Measurements from ENCODE around the gene GDPD3.

GDPD3 gene

DNA sequence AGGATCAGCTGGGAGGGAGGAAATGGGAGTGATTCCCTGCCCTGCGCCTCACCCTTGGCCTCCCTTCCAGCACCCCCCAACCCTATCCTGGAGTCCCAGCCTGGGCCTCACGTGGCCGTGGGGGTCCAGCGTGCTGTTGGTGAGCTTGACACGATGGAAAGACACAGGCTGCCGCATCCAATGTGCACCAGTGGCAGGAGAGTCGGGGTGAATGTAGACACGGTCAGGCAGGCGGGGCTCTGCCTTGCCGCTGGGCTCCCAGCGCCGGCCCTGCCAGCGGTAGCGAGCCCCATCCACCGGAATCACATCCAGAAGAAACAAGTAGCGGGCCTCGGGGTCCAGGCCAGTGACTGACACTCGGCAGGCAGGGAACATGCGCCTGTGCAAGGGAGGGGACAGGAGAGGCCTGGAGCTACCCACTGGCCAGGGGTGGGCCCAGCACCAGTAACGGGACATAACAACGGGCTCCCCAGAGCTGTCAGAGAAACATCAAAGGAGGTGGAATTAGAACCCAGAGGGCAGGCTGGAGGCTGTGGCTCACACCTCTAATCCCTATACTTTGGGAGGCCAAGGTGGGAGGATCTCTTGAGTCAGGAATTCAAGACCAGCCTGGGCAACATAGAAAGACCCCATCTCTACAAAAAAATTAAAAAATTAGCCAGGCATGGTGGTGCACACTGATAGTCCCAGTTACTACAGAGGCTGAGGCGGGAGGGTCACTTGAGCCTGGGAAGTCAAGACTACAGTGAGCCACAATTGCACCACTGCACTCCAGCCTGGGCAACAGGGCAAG, 24.3 kb downstream of the GDPD3 start:
- H3K36me3 ChIP-seq = peaks cover 20% of the 10 kb centered on the region
- DNase-seq = no peak
- no peaks in the 10 kb centered on the region for H3K9me3 ChIP-seq
- TF ChIP-seq, protein P1, sequence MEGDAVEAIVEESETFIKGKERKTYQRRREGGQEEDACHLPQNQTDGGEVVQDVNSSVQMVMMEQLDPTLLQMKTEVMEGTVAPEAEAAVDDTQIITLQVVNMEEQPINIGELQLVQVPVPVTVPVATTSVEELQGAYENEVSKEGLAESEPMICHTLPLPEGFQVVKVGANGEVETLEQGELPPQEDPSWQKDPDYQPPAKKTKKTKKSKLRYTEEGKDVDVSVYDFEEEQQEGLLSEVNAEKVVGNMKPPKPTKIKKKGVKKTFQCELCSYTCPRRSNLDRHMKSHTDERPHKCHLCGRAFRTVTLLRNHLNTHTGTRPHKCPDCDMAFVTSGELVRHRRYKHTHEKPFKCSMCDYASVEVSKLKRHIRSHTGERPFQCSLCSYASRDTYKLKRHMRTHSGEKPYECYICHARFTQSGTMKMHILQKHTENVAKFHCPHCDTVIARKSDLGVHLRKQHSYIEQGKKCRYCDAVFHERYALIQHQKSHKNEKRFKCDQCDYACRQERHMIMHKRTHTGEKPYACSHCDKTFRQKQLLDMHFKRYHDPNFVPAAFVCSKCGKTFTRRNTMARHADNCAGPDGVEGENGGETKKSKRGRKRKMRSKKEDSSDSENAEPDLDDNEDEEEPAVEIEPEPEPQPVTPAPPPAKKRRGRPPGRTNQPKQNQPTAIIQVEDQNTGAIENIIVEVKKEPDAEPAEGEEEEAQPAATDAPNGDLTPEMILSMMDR (IDR thresholded peaks at IDR 0.05; ENCODE audit: low read depth, low read length) = no peak
- H3K27me3 ChIP-seq = no peaks in the 10 kb centered on the region
- no peak overlapping the region for H3K4me3 ChIP-seq (ENCODE audit: low read depth, low read length)
- H3K4me1 ChIP-seq = peaks cover 5% of the 10 kb centered on the region; the same call in 1 of the 2 replicates

DNA sequence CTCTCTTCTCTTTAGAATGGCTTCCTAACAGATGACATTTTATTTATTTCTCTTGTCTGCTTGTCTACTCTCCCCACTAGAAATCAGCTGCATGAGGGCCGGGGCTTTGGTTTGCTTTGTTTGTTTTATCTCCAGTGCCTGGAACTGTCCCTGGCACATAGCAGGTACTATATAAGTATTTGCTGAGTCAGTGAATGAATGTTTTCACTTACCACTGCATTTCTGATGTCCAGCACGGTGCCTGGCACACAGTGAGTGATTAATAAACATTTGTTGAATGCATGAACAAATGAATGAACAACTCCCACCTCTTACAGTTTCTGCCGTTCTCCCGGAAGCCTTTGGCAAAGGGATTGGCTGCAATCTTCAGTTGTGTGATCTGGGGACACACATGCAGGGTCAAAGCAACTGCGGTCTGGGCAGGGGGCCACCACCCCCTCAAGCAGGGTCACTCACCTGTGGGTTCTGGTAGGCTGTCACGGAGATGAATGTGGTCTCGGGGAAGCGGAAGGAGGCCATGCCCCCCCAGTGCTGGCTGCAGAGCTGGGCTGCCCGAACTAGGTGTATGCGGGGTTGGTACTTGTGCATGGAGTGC, 25.0 kb downstream of the GDPD3 start:
- TF ChIP-seq, protein P1 (IDR thresholded peaks at IDR 0.05; ENCODE audit: low read depth, low read length) = no peak
- no peak for DNase-seq
- no peaks in the 10 kb centered on the region for H3K9me3 ChIP-seq
- H3K36me3 ChIP-seq = peaks cover 27% of the 10 kb centered on the region
- peaks cover 5% of the 10 kb centered on the region; the same call in 1 of the 2 replicates for H3K4me1 ChIP-seq
- no peak overlapping the region for H3K4me3 ChIP-seq (ENCODE audit: low read depth, low read length)
- H3K27me3 ChIP-seq = no peaks in the 10 kb centered on the region

DNA sequence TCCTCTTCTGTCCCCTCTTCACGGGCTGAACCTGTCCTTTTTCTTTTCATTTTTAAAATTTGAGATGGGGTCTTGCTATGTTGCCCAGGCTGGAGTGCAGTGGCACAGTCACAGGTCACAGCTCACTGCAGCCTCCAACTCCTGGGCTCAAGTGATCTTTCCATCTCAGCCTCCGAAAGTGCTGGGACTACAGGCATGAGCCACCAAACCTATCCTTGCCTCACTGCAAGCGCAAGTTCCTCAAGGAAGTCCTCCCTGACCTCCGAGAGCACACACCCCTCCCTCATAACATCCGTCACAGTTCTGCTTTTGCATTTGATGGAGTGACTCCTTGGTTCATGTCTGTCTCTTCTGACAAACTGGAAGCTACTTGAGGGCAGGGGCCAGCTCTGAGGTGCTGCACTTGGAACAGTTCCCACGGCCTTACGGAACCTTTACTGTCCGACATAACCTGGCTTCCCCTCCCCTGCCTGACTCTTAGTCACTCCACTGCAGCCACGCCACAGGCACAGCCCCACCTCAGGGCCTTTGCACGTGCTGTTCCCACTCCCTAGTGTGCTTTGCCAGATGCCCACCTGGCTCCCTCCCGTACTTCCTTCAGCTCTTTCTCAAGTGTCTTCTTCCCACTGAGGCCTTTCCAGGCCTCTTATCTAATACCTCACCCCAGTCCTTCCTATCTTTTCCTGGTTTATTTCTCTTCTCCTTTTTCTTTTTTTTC, 26.0 kb downstream of the GDPD3 start:
- no peaks in the 10 kb centered on the region for H3K9me3 ChIP-seq
- H3K27me3 ChIP-seq = no peaks in the 10 kb centered on the region
- peaks cover 36% of the 10 kb centered on the region for H3K36me3 ChIP-seq
- H3K4me3 ChIP-seq (ENCODE audit: low read depth, low read length) = no peak overlapping the region
- no peak for DNase-seq
- H3K4me1 ChIP-seq = peaks cover 5% of the 10 kb centered on the region; the same call in 1 of the 2 replicates
- TF ChIP-seq, protein P1 (IDR thresholded peaks at IDR 0.05; ENCODE audit: low read depth, low read length) = no peak

DNA sequence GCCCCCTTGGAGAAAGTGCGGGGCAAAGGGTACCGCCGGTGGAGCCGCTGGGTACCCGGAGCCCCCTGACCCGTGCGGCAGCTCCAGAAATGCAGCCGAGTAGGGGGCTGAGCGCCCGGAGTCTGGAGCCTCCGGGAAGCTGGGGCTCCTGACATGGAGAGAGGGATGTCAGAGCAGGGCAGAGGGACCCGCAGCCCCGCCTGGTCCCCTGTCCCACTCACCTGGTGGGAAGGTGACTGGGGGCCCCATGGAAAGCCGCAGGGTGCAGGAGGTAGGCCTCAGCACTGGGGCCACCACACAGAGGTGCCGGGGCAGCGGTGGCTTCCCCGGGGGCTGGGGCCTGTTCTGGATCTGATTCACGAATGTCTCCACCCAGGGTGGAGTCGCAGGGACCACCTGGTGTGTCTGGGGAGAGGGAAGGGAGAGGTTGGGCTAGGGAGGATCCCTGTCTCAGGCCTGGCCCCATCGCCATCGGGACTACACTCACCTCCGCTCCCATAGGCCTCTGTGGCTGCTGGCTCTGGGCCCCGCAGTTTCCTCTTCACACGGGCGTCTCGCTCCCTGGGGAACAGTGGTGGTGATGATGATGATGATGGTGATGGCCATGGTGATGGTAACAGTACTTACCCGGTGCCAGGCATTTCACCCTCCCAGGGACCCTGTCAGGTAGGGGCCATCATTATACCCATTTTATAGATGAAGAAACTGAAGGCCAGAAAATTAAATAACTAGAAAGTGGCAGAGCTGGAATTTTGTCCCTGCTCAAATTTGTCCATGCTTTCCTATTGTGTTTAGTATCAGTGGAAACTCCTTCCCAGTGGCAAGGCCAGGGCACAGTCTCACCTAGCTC, 26.8 kb downstream of the GDPD3 start:
- peaks cover 42% of the 10 kb centered on the region for H3K36me3 ChIP-seq
- peaks cover 5% of the 10 kb centered on the region; the same call in 1 of the 2 replicates for H3K4me1 ChIP-seq
- TF ChIP-seq, protein P1 (IDR thresholded peaks at IDR 0.05; ENCODE audit: low read depth, low read length) = no peak
- no peak overlapping the region for H3K4me3 ChIP-seq (ENCODE audit: low read depth, low read length)
- DNase-seq = no peak
- no peaks in the 10 kb centered on the region for H3K9me3 ChIP-seq
- no peaks in the 10 kb centered on the region for H3K27me3 ChIP-seq

DNA sequence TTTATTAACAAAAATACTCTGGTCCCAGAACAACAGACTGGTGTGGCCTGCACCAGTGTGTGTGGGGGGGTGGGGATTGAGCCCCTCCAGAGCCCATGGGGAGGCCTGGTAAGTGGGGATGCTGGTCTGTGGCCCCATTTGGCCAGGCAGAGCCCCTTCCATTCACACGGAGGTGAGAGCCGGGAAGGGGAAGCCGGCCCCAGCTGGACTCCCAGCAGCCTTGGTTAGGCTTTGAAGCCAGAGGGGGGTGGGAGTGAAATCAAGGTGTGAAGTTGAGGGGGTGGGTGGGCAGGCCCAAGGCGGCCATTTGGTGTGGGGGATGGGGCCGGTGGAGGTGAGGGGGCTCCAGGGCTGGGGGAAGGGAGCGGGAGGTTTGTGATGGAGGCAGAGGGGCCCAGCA, 27.5 kb downstream of the GDPD3 start:
- no peaks in the 10 kb centered on the region for H3K27me3 ChIP-seq
- peaks cover 49% of the 10 kb centered on the region for H3K36me3 ChIP-seq
- DNase-seq = no peak
- no peaks in the 10 kb centered on the region for H3K9me3 ChIP-seq
- H3K4me3 ChIP-seq (ENCODE audit: low read depth, low read length) = no peak overlapping the region
- TF ChIP-seq, protein P1 (IDR thresholded peaks at IDR 0.05; ENCODE audit: low read depth, low read length) = no peak
- peaks cover 5% of the 10 kb centered on the region; the same call in 1 of the 2 replicates for H3K4me1 ChIP-seq
